ENCODE data around the gene BSN.

BSN gene

GRCh38 chr3:49665822-49666519, 111.7 kb downstream of the BSN start:
- Histone ChIP-seq H3F3A (ENCODE audit: insufficient read depth) (no peaks in the 10 kb centered on the region), H3K9me2 (replicated peaks; ENCODE audit: insufficient read depth, low read length) (no peaks in the 10 kb centered on the region), H2AFZ (ENCODE audit: low read depth, low read length, severe bottlenecking) (no peak overlapping the region), H3K36me3 (ENCODE audit: low read length) (no peaks in the 10 kb centered on the region), H4K20me1 (ENCODE audit: low read depth, low read length) (no peaks in the 10 kb centered on the region), H3K9ac (ENCODE audit: low read length) (no peak overlapping the region), H3K4me3 (ENCODE audit: insufficient read depth, low read length, poor library complexity, severe bottlenecking) (no peak overlapping the region), H3K79me2 (ENCODE audit: insufficient read depth, low read length) (no peaks in the 10 kb centered on the region), H3K9me3 (ENCODE audit: insufficient read depth, low read length) (no peaks in the 10 kb centered on the region), H3K4me2 (ENCODE audit: low read depth, low read length, poor library complexity, severe bottlenecking) (no peak overlapping the region), H3K27me3 (ENCODE audit: low read length) (no peaks in the 10 kb centered on the region), H3K27ac (ENCODE audit: low read depth, low read length) (no peak overlapping the region)
- TF ChIP-seq EZH2phosphoT487 (conservative IDR thresholded peaks at IDR 0.05; ENCODE audit: low read length) (no peak), CTCF (IDR thresholded peaks at IDR 0.05; ENCODE audit: insufficient read depth, low read length, poor library complexity, severe bottlenecking) (no peak)

- Histone ChIP-seq H3K79me2 (ENCODE audit: insufficient read depth, low read length) (no peaks in the 10 kb centered on the region), H2AFZ (ENCODE audit: low read depth, low read length, severe bottlenecking) (no peak overlapping the region), H3K9me3 (ENCODE audit: insufficient read depth, low read length) (no peaks in the 10 kb centered on the region), H3K27ac (ENCODE audit: low read depth, low read length) (no peak overlapping the region), H3F3A (ENCODE audit: insufficient read depth) (no peaks in the 10 kb centered on the region), H4K20me1 (ENCODE audit: low read depth, low read length) (no peaks in the 10 kb centered on the region), H3K4me2 (ENCODE audit: low read depth, low read length, poor library complexity, severe bottlenecking) (no peak overlapping the region), H3K4me3 (ENCODE audit: insufficient read depth, low read length, poor library complexity, severe bottlenecking) (no peak overlapping the region), H3K27me3 (ENCODE audit: low read length) (no peaks in the 10 kb centered on the region), H3K36me3 (ENCODE audit: low read length) (no peaks in the 10 kb centered on the region), H3K9me2 (replicated peaks; ENCODE audit: insufficient read depth, low read length) (no peaks in the 10 kb centered on the region), H3K9ac (ENCODE audit: low read length) (no peak overlapping the region)
- TF ChIP-seq CTCF (IDR thresholded peaks at IDR 0.05; ENCODE audit: insufficient read depth, low read length, poor library complexity, severe bottlenecking) (no peak), EZH2phosphoT487 (conservative IDR thresholded peaks at IDR 0.05; ENCODE audit: low read length) (no peak)
These were observed 112.3 kb downstream of the BSN start for GRCh38 chr3:49666592-49666991.

GRCh38 chr3:49667701-49668413, 113.6 kb downstream of the BSN start:
- no peaks in the 10 kb centered on the region for H3K9me2 ChIP-seq (replicated peaks; ENCODE audit: insufficient read depth, low read length)
- no peak overlapping the region for H3K27ac ChIP-seq (ENCODE audit: low read depth, low read length)
- no peaks in the 10 kb centered on the region for H3K79me2 ChIP-seq (ENCODE audit: insufficient read depth, low read length)
- no peak overlapping the region for H3K4me2 ChIP-seq (ENCODE audit: low read depth, low read length, poor library complexity, severe bottlenecking)
- H3K27me3 ChIP-seq (ENCODE audit: low read length), result no peaks in the 10 kb centered on the region
- H2AFZ ChIP-seq (ENCODE audit: low read depth, low read length, severe bottlenecking), result no peak overlapping the region
- H3K9me3 ChIP-seq (ENCODE audit: insufficient read depth, low read length), result no peaks in the 10 kb centered on the region
- H3K9ac ChIP-seq (ENCODE audit: low read length), result no peak overlapping the region
- H4K20me1 ChIP-seq (ENCODE audit: low read depth, low read length), result no peaks in the 10 kb centered on the region
- no peaks in the 10 kb centered on the region for H3K36me3 ChIP-seq (ENCODE audit: low read length)
- TF ChIP-seq EZH2phosphoT487 (conservative IDR thresholded peaks at IDR 0.05; ENCODE audit: low read length) (no peak), CTCF (IDR thresholded peaks at IDR 0.05; ENCODE audit: insufficient read depth, low read length, poor library complexity, severe bottlenecking) (no peak)
- 0 out of 2 replicates have a peak, but pooled peaks cover 5% of the 10 kb centered on the region for H3F3A ChIP-seq (ENCODE audit: insufficient read depth)
- no peak overlapping the region for H3K4me3 ChIP-seq (ENCODE audit: insufficient read depth, low read length, poor library complexity, severe bottlenecking)

Data from SU-DHL-6 (cell line).